GM21723 (cell line): ENCODE results near the gene CAMKMT.

Source experiments
- ATAC-seq: cut with Tn5 transposase; IDR thresholded peaks from one replicate; pipeline ENCODE4 v1.9.1; 2021; ENCODE audit warnings: mild to moderate bottlenecking, moderate library complexity; ENCODE audit not compliant: unreplicated experiment

CAMKMT gene

GRCh38 chr2:44548221-44549098 is 186.7 kb downstream of the CAMKMT start:
- ATAC-seq = no peak

GRCh38 chr2:44549099-44549471 is 187.3 kb downstream of the CAMKMT start:
- no peak for ATAC-seq

GRCh38 chr2:44549856-44550255 is 188.1 kb downstream of the CAMKMT start:
- no peak for ATAC-seq

GRCh38 chr2:44550561-44550960 is 188.8 kb downstream of the CAMKMT start:
- ATAC-seq = no peak

- ATAC-seq = no peak
Observed at GRCh38 chr2:44551497-44551896, 189.8 kb downstream of the CAMKMT start.

- ATAC-seq = no peak
Observed at GRCh38 chr2:44553456-44553855, 191.7 kb downstream of the CAMKMT start.

- ATAC-seq = no peak
Observed at GRCh38 chr2:44555700-44556099, 194.0 kb downstream of the CAMKMT start.

GRCh38 chr2:44559108-44559507 is 197.4 kb downstream of the CAMKMT start:
- no peak for ATAC-seq

GRCh38 chr2:44560352-44560751 is 198.6 kb downstream of the CAMKMT start:
- ATAC-seq = no peak

- no peak for ATAC-seq
Observed at GRCh38 chr2:44560941-44561340, 199.2 kb downstream of the CAMKMT start.

- ATAC-seq = no peak
Observed at GRCh38 chr2:44562737-44563136, 201.0 kb downstream of the CAMKMT start.

- ATAC-seq = no peak
Observed at GRCh38 chr2:44564752-44565151, 203.0 kb downstream of the CAMKMT start.

GRCh38 chr2:44566059-44566458 is 204.3 kb downstream of the CAMKMT start:
- no peak for ATAC-seq

- ATAC-seq = no peak
Observed at GRCh38 chr2:44569491-44569890, 207.7 kb downstream of the CAMKMT start.

- no peak for ATAC-seq
Observed at GRCh38 chr2:44570271-44570670, 208.5 kb downstream of the CAMKMT start.

GRCh38 chr2:44570777-44571176 is 209.0 kb downstream of the CAMKMT start:
- ATAC-seq = no peak

- no peak for ATAC-seq
Observed at GRCh38 chr2:44572196-44572900, 210.6 kb downstream of the CAMKMT start.

- no peak for ATAC-seq
Observed at GRCh38 chr2:44573996-44574395, 212.2 kb downstream of the CAMKMT start.

- ATAC-seq = peak; percentile 71
Observed at GRCh38 chr2:44578471-44579093, 216.8 kb downstream of the CAMKMT start.

- ATAC-seq = no peak
Observed at GRCh38 chr2:44579115-44579836, 217.5 kb downstream of the CAMKMT start.

- no peak for ATAC-seq
Observed at GRCh38 chr2:44579837-44580230, 218.1 kb downstream of the CAMKMT start.
